GM23248 (cell line): ENCODE results near the gene DYRK4. TPM values are rescaled to one million over a fixed set of nuclear protein-coding genes. Genes with fewer than 3 reads are reported as not detected.

Experiments
- DNase-seq: peaks from one replicate; pipeline ENCODE4 v3.0.0-alpha.2; 2015
- H2AFZ ChIP-seq: fragments of 200-600 bp; sonication (generic); 2 replicates; pipeline ENCODE4 v1.6.1; 2016; ENCODE audit warnings: antibody characterized with exemption
- H3F3A ChIP-seq: fragments of 200-600 bp; sonication (generic); 2 replicates; pipeline ENCODE4 v1.6.1; 2016; ENCODE audit warnings: mild to moderate bottlenecking, antibody characterized with exemption, mixed run types; ENCODE audit not compliant: insufficient read depth
- H3K27ac ChIP-seq: fragments of 200-600 bp; sonication (generic); 2 replicates; pipeline ENCODE4 v1.5.1; 2016; ENCODE audit warnings: mild to moderate bottlenecking
- H3K27me3 ChIP-seq: fragments of 200-600 bp; sonication (generic); replicated peaks from 2 replicates; pipeline ENCODE4 v1.6.1; 2016; ENCODE audit warnings: mild to moderate bottlenecking; ENCODE audit not compliant: insufficient read depth
- H3K36me3 ChIP-seq: fragments of 200-600 bp; sonication (generic); 2 replicates; pipeline ENCODE4 v1.6.1; 2016; ENCODE audit warnings: low read depth, mild to moderate bottlenecking
- H3K4me1 ChIP-seq: fragments of 200-600 bp; sonication (generic); 2 replicates; pipeline ENCODE4 v1.6.1; 2016; ENCODE audit warnings: mild to moderate bottlenecking; ENCODE audit not compliant: insufficient read depth
- H3K4me2 ChIP-seq: fragments of 200-600 bp; sonication (generic); one replicate; pipeline ENCODE4 v1.6.1; 2016; ENCODE audit warnings: mild to moderate bottlenecking; ENCODE audit not compliant: unreplicated experiment
- H3K4me3 ChIP-seq: fragments of 200-600 bp; sonication (generic); 2 replicates; pipeline ENCODE4 v1.5.1; 2016; ENCODE audit warnings: mild to moderate bottlenecking
- H3K79me2 ChIP-seq: fragments of 200-600 bp; sonication (generic); 2 replicates; pipeline ENCODE4 v1.6.1; 2016; ENCODE audit warnings: mild to moderate bottlenecking; ENCODE audit not compliant: insufficient read depth
- H3K9ac ChIP-seq: fragments of 200-600 bp; sonication (generic); 2 replicates; pipeline ENCODE4 v1.6.1; 2016; ENCODE audit warnings: mild to moderate bottlenecking
- H3K9me2 ChIP-seq: fragments of 200-600 bp; sonication (generic); 2 replicates; pipeline ENCODE4 v1.6.1; 2016; ENCODE audit warnings: mixed run types, mild to moderate bottlenecking, moderate library complexity; ENCODE audit not compliant: insufficient read depth
- H3K9me3 ChIP-seq: fragments of 200-600 bp; sonication (generic); one replicate; pipeline ENCODE4 v1.6.1; 2017; ENCODE audit warnings: low read depth
- H4K20me1 ChIP-seq: fragments of 200-600 bp; sonication (generic); 2 replicates; pipeline ENCODE4 v1.6.0; 2016; ENCODE audit not compliant: insufficient read depth
- EZH2 ChIP-seq: fragments of 200-600 bp; sonication (generic); IDR thresholded peaks from 2 replicates; pipeline ENCODE4 v1.6.1; 2018; ENCODE audit warnings: antibody characterized with exemption, mild to moderate bottlenecking; ENCODE audit not compliant: insufficient read depth, poor library complexity, severe bottlenecking
- EZH2phosphoT487 ChIP-seq: fragments of 200-600 bp; sonication (generic); IDR thresholded peaks from 2 replicates; pipeline ENCODE4 v1.6.1; 2018; ENCODE audit warnings: antibody characterized with exemption, moderate library complexity, mild to moderate bottlenecking, low read depth; ENCODE audit not compliant: insufficient read depth
- WGBS, 2 experiments: methylation state at CpG; one replicate each; pipeline ENCODE4 v1.1.6; 2015 to 2017; ENCODE audit warnings: low lambda C conversion rate in 2 of 2, low coverage in 1 of 2; ENCODE audit errors: missing lambda C conversion rate in 2 of 2; 5-methylcytosine and 5-hydroxymethylcytosine counted together
- in situ Hi-C: fragments of 300-500 bp; cut with MboI; formaldehyde crosslinking; loops from 2 replicates; pipeline ENCODE4 v1.15.0; 2020
- polyA plus RNA-seq: library from polyadenylated mRNA; unstranded; fragments of >200 nt; fragmentation: Nextera tagmentation; extraction: Ambion mirVana; gene quantifications from 2 replicates; pipeline ENCODE4 v1.2.1, GENCODE V29; 2016
- total RNA-seq: library from RNA; depleted of rRNA; stranded (reverse); fragments of >200 nt; shearing (Covaris generic); gene quantifications from 2 replicates; pipeline ENCODE4 v1.2.3, GENCODE V29; 2014

Gene DYRK4
- total and polyA plus RNA-seq, 2 experiments from 2014 or later = 63.3 to 64.5 TPM

DNA sequence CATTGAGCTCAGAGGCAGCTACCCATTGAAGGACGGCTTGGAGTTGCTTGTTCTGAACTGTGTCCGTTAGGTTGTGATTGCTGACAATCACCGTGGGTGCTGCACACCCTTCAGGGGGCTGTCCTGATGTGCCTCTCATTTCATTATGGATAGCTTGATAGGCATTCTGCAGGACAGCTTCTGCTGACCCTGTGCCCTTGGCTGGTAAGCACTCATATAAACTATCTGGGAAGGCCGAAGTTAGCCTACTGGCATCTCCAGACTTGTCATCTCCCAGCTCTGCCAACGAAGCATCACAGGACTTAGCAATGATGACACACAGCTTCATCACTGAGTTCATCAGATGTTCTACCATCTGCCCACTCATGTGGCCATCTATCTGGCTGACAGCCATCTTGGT lies 64.5 kb downstream of the DYRK4 start:
- Histone ChIP-seq H3K9me2 (no peaks in the 10 kb centered on the region), H3K4me2 (no peak overlapping the region), H2AFZ (no peak overlapping the region), H3K4me3 (no peak overlapping the region), H3K27me3 (no peaks in the 10 kb centered on the region; the same call in 1 of the 2 replicates), H3K9me3 (no peaks in the 10 kb centered on the region), H3F3A (no peaks in the 10 kb centered on the region), H3K79me2 (no peaks in the 10 kb centered on the region), H3K9ac (no peak overlapping the region), H3K36me3 (no peaks in the 10 kb centered on the region), H4K20me1 (no peaks in the 10 kb centered on the region), H3K27ac (no peak overlapping the region), H3K4me1 (no peaks in the 10 kb centered on the region)
- DNase-seq = peak; percentile 23
- WGBS, 2 experiments = 57 to 64% methylated on average over 5 of the region's 5 CpGs
- no peak for TF ChIP-seq EZH2
- no peak for TF ChIP-seq EZH2phosphoT487
- in situ Hi-C loops = no loop called here

- Histone ChIP-seq H4K20me1 (no peaks in the 10 kb centered on the region), H3K9me2 (no peaks in the 10 kb centered on the region), H3K27me3 (no peaks in the 10 kb centered on the region; the same call in 1 of the 2 replicates), H3K79me2 (no peaks in the 10 kb centered on the region), H3K27ac (no peak overlapping the region), H2AFZ (no peak overlapping the region), H3K9me3 (no peaks in the 10 kb centered on the region), H3K36me3 (no peaks in the 10 kb centered on the region), H3K4me2 (no peak overlapping the region), H3K9ac (no peak overlapping the region), H3F3A (no peaks in the 10 kb centered on the region), H3K4me1 (no peaks in the 10 kb centered on the region), H3K4me3 (no peak overlapping the region)
- in situ Hi-C loops = no loop called here
- TF ChIP-seq EZH2phosphoT487 = no peak
- no peak for TF ChIP-seq EZH2
- WGBS, 2 experiments = 78 to 80% methylated on average over 10 of the region's 10 CpGs
- no peak for DNase-seq
These were observed 66.4 kb downstream of the DYRK4 start for GRCh38 chr12:4628406-4628805.

GRCh38 chr12:4630262-4630661 lies 68.3 kb downstream of the DYRK4 start:
- no peaks in the 10 kb centered on the region; the same call in 1 of the 2 replicates for H3K27me3 ChIP-seq
- no peaks in the 10 kb centered on the region for H3K9me3 ChIP-seq
- in situ Hi-C loops = no loop called here
- no peaks in the 10 kb centered on the region for H3K4me1 ChIP-seq
- 15 to 16% methylated on average over 5 of the region's 5 CpGs for WGBS, 2 experiments
- TF ChIP-seq EZH2 = no peak
- TF ChIP-seq EZH2phosphoT487 = no peak
- DNase-seq = no peak
- H3K9ac ChIP-seq = no peak overlapping the region
- H3K9me2 ChIP-seq = no peaks in the 10 kb centered on the region
- H3F3A ChIP-seq = no peaks in the 10 kb centered on the region
- no peak overlapping the region for H2AFZ ChIP-seq
- H3K79me2 ChIP-seq = no peaks in the 10 kb centered on the region
- H4K20me1 ChIP-seq = no peaks in the 10 kb centered on the region
- H3K4me2 ChIP-seq = no peak overlapping the region
- no peaks in the 10 kb centered on the region for H3K36me3 ChIP-seq
- H3K27ac ChIP-seq = no peak overlapping the region
- no peak overlapping the region for H3K4me3 ChIP-seq

- Histone ChIP-seq H3K4me3 (no peak overlapping the region), H4K20me1 (no peaks in the 10 kb centered on the region), H3K27me3 (no peaks in the 10 kb centered on the region), H3K79me2 (no peaks in the 10 kb centered on the region), H3K9me3 (no peaks in the 10 kb centered on the region), H3K9me2 (no peaks in the 10 kb centered on the region), H2AFZ (no peak overlapping the region), H3K27ac (no peak overlapping the region), H3K36me3 (no peaks in the 10 kb centered on the region), H3K9ac (no peak overlapping the region), H3K4me1 (no peaks in the 10 kb centered on the region), H3K4me2 (no peak overlapping the region), H3F3A (no peaks in the 10 kb centered on the region)
- no peak for DNase-seq
- TF ChIP-seq EZH2phosphoT487 = no peak
- no peak for TF ChIP-seq EZH2
- WGBS, 2 experiments = 67% methylated on average over 6 of the region's 6 CpGs
- in situ Hi-C loops = no loop called here
These were observed 81.7 kb downstream of the DYRK4 start for GRCh38 chr12:4643747-4644146.

DNA sequence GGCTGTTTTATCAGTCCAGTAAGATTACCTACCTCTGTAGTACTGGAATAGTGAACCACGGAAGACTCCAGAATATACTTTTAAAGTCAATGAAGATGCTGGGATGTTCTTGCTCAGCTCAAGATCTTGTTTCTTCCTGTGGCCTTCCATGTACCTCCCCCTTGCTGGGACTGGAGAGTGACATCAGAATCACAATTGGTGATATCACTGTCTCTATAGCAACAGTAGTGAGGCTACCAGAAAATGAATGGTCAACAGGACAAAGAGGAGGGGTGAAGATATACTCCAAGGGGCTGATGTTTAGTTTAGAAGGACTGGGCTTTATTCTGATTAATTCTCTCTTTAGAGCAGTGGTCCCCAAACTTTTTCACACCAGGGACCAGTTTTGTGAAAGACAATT lies 83.0 kb downstream of the DYRK4 start:
- Histone ChIP-seq H3F3A (no peaks in the 10 kb centered on the region), H3K9me3 (no peaks in the 10 kb centered on the region), H3K79me2 (peaks cover 11% of the 10 kb centered on the region), H3K36me3 (no peaks in the 10 kb centered on the region), H3K9me2 (no peaks in the 10 kb centered on the region), H3K4me1 (peaks cover 5% of the 10 kb centered on the region), H3K9ac (no peak overlapping the region), H3K27me3 (no peaks in the 10 kb centered on the region), H3K27ac (no peak overlapping the region), H3K4me2 (no peak overlapping the region), H2AFZ (no peak overlapping the region), H4K20me1 (no peaks in the 10 kb centered on the region), H3K4me3 (no peak overlapping the region)
- WGBS, 2 experiments = 77 to 94% methylated on average over 1 of the region's 1 CpG
- DNase-seq = no peak
- TF ChIP-seq EZH2 (no peak), EZH2phosphoT487 (no peak)
- in situ Hi-C loops = no loop called here
